Karpas-422 (cell line): Measurements from ENCODE around the gene ANKRD50. TPM values are rescaled to one million over a fixed set of nuclear protein-coding genes. Genes with fewer than 3 reads are reported as not detected.

Experiments used
- DNase-seq: peaks from one replicate; pipeline ENCODE4 v3.0.0-alpha.2; 2015
- H2AFZ ChIP-seq: fragments of 200-600 bp; sonication (generic); 2 replicates; pipeline ENCODE4 v1.6.1; 2014; ENCODE audit warnings: antibody characterized with exemption, low read length, mixed read lengths
- H3K27ac ChIP-seq: fragments of 200-600 bp; sonication (generic); 2 replicates; pipeline ENCODE4 v1.5.1; 2014; ENCODE audit warnings: mild to moderate bottlenecking, low read length, moderate library complexity
- H3K27me3 ChIP-seq: fragments of 200-600 bp; sonication (generic); 2 replicates; pipeline ENCODE4 v1.6.1; 2014; ENCODE audit warnings: low read length, mixed read lengths
- H3K36me3 ChIP-seq: fragments of 200-600 bp; sonication (generic); 2 replicates; pipeline ENCODE4 v1.6.1; 2014; ENCODE audit warnings: low read length, mixed read lengths; ENCODE audit not compliant: insufficient read depth
- H3K4me1 ChIP-seq: fragments of 200-600 bp; sonication (generic); 2 replicates; pipeline ENCODE4 v1.6.1; 2014; ENCODE audit warnings: mild to moderate bottlenecking, low read length, mixed read lengths
- H3K4me2 ChIP-seq: fragments of 200-600 bp; sonication (generic); 2 replicates; pipeline ENCODE4 v1.6.1; 2014; ENCODE audit warnings: low read length, low read depth, mild to moderate bottlenecking; ENCODE audit not compliant: poor library complexity, severe bottlenecking
- H3K4me3 ChIP-seq: fragments of 200-600 bp; sonication (generic); 2 replicates; pipeline ENCODE4 v1.5.1; 2014; ENCODE audit warnings: mild to moderate bottlenecking, antibody characterized with exemption, low read length, mixed read lengths
- H3K79me2 ChIP-seq: fragments of 200-600 bp; sonication (generic); 2 replicates; pipeline ENCODE4 v1.6.1; 2014; ENCODE audit warnings: mild to moderate bottlenecking, low read length, mixed read lengths
- H3K9ac ChIP-seq: fragments of 200-600 bp; sonication (generic); 2 replicates; pipeline ENCODE4 v1.6.0; 2014; ENCODE audit warnings: low read length
- H3K9me2 ChIP-seq: fragments of 200-600 bp; sonication (generic), shearing (Covaris generic); replicated peaks from 2 replicates; pipeline ENCODE4 v1.6.0; 2014; ENCODE audit warnings: mild to moderate bottlenecking, low read length, moderate library complexity; ENCODE audit not compliant: insufficient read depth
- H3K9me3 ChIP-seq: fragments of 300-700, 200-600 bp; sonication (generic); 2 replicates; pipeline ENCODE4 v1.6.1; 2014; ENCODE audit warnings: low read length, mixed read lengths
- H4K20me1 ChIP-seq: fragments of 200-600 bp; sonication (generic); 2 replicates; pipeline ENCODE4 v1.6.1; 2014; ENCODE audit warnings: mild to moderate bottlenecking, antibody characterized with exemption, low read length, low read depth; ENCODE audit not compliant: insufficient read depth
- total RNA-seq: library from RNA; depleted of rRNA; stranded (reverse); fragments of >200 nt; shearing (Covaris generic); gene quantifications from 2 replicates; pipeline ENCODE4 v1.2.3, GENCODE V29; 2014; ENCODE audit warnings: low replicate concordance; rRNA removed

The ANKRD50 gene, protein sequence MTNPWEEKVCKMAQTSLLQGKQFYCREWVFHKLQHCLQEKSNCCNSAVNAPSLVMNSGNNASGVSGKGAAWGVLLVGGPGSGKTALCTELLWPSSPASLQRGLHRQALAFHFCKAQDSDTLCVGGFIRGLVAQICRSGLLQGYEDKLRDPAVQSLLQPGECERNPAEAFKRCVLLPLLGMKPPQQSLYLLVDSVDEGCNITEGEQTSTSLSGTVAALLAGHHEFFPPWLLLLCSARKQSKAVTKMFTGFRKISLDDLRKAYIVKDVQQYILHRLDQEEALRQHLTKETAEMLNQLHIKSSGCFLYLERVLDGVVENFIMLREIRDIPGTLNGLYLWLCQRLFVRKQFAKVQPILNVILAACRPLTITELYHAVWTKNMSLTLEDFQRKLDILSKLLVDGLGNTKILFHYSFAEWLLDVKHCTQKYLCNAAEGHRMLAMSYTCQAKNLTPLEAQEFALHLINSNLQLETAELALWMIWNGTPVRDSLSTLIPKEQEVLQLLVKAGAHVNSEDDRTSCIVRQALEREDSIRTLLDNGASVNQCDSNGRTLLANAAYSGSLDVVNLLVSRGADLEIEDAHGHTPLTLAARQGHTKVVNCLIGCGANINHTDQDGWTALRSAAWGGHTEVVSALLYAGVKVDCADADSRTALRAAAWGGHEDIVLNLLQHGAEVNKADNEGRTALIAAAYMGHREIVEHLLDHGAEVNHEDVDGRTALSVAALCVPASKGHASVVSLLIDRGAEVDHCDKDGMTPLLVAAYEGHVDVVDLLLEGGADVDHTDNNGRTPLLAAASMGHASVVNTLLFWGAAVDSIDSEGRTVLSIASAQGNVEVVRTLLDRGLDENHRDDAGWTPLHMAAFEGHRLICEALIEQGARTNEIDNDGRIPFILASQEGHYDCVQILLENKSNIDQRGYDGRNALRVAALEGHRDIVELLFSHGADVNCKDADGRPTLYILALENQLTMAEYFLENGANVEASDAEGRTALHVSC (N-terminal part only)
- total RNA-seq = not detected in 2 replicates

DNA sequence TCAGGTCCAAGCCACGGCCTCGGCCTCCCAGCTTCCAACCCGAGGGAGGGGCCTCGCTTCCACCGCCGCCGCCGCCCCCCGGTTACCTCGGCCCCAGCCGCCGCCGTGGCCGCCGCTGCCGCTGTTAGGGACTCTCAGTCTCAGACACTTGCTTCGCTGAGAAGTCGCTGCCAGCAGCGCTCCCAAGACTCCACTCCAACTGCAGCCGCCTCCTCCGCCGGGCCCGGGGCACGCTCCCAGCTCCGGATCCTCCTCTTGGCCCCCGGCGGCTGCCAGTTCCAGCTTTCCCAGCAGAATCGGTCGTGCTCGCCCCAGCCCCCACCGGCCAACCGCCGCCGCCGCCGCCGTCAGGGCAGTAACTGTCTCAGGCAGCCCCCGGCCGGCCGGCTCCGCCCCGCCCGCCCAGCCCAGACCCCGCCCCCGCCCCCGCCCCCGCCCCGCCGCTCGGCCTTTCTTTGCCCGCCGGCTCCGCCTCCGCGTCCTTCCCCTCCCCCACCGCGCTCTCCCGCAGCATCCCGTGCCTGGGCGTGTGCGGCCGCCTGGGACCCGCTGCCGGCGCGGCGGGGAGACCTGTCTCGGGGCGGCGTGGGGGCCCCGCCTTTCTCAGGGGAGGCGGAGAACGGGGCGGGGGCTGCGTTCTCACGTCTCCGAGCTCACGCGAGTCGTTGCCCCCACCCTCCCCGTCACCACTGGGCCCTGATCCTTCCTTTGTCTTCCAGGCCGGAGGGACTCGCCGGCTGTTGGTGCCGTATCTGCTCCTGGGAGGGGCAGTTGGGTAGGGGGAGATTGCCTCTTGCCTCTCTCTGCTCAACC is at the start of gene ANKRD50:
Gene ANKRD50, minus strand, starts transcription at position 361 of the 813 bp plus-strand sequence. CDS start 2,221 bp downstream, outside the sequence.
- no peak for DNase-seq
- H3K79me2 ChIP-seq = no peaks in the 10 kb centered on the region
- peaks cover 6% of the 10 kb centered on the region for H3K9me3 ChIP-seq
- H3K4me1 ChIP-seq = no peaks in the 10 kb centered on the region
- no peaks in the 10 kb centered on the region for H3K27me3 ChIP-seq
- H3K9me2 ChIP-seq = no peaks in the 10 kb centered on the region
- H3K4me3 ChIP-seq = no peak within 1 kb of the TSS
- no peak within 1 kb of the TSS for H3K4me2 ChIP-seq
- no peak within 1 kb of the TSS for H3K27ac ChIP-seq
- H3K36me3 ChIP-seq = no peaks in the 10 kb centered on the region
- no peaks in the 10 kb centered on the region for H4K20me1 ChIP-seq
- no peak within 1 kb of the TSS for H3K9ac ChIP-seq
- H2AFZ ChIP-seq = no peak within 1 kb of the TSS

DNA sequence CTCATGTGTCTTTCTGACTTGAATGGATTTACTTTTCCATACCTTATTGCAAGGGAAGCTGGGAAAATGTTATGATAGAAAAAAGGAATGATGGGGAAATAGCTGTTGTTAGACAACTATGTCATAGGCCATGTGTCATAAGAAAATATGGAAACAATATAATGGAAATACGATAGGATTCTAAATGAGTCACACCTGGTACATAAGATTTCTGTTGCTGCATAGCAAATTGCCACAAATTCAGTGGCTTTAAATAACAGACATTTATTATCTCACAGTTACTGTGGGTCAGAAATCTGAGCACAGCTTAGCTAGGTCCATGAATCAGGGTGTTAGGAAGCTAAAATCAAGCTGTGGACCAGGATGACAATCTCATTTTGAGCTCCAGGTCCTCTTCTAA is 44.6 kb upstream of the ANKRD50 start:
- H3K27ac ChIP-seq = no peak overlapping the region
- H3K4me3 ChIP-seq = no peak overlapping the region
- H3K36me3 ChIP-seq = no peaks in the 10 kb centered on the region
- H4K20me1 ChIP-seq = no peaks in the 10 kb centered on the region
- H2AFZ ChIP-seq = no peak overlapping the region
- DNase-seq = no peak
- H3K27me3 ChIP-seq = no peaks in the 10 kb centered on the region
- H3K9me2 ChIP-seq = no peaks in the 10 kb centered on the region
- H3K4me2 ChIP-seq = no peak overlapping the region
- H3K9ac ChIP-seq = no peak overlapping the region
- H3K9me3 ChIP-seq = peaks cover 8% of the 10 kb centered on the region
- H3K79me2 ChIP-seq = no peaks in the 10 kb centered on the region
- H3K4me1 ChIP-seq = no peaks in the 10 kb centered on the region

DNA sequence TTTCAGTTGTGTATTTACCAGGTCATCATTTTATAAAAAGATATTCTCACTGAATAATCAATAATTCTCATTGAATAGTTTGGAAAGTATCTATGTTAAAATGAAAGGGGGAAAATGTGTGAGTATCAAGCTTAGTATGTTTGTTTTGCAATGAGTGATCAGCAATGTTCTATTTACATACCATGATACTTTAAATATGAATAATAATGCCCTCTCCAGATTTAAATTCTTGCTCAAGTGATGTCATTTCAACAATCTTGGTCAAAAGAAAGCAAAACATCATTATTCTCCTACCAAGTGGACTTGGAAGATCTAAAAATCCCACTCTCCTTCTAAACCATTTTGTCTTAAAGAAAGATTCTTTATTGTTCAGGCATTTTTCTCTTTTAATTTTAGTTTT is 42.1 kb upstream of the ANKRD50 start:
- H3K4me2 ChIP-seq = no peak overlapping the region
- H3K4me1 ChIP-seq = no peaks in the 10 kb centered on the region
- H3K9ac ChIP-seq = no peak overlapping the region
- no peak overlapping the region for H3K4me3 ChIP-seq
- no peaks in the 10 kb centered on the region for H3K27me3 ChIP-seq
- no peaks in the 10 kb centered on the region for H3K36me3 ChIP-seq
- peaks cover 5% of the 10 kb centered on the region; the same call in 1 of the 2 replicates for H3K9me3 ChIP-seq
- no peak overlapping the region for H3K27ac ChIP-seq
- no peak overlapping the region for H2AFZ ChIP-seq
- no peaks in the 10 kb centered on the region for H3K79me2 ChIP-seq
- no peaks in the 10 kb centered on the region for H3K9me2 ChIP-seq
- no peaks in the 10 kb centered on the region for H4K20me1 ChIP-seq
- DNase-seq = no peak

DNA sequence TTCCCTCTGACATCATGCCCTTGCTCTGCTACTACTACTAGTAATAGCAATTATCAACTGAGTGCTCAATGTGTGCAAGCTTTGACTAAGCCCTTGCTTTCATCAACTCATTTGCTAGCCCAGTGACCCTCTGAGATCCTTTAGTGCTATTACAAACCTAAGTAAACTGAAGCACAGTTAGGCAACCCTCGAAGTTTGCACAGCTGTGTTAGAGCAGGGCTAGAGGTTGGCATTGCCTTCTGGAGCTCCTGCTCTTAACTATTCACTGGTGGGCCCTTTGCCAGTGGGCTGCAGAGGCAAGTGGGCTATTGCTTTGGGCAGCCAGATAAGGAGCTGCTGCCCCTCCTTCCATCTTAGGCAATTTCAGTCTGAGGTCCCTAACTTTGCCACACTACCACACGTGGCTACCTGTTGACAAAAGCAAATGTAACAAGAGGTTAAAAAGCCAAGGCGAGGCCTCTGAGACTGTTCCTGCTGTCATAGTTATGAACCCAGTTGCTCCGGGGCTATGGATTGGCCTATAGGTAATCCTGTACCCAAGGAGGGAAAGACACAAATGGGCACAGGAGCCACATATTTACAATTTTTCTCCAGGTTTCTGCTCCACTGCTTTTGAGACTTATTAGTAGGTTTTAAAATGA is 41.5 kb upstream of the ANKRD50 start:
- Histone ChIP-seq H3K4me3 (no peak overlapping the region), H3K9me2 (no peaks in the 10 kb centered on the region), H3K9me3 (peaks cover 3% of the 10 kb centered on the region; the same call in 1 of the 2 replicates), H3K36me3 (no peaks in the 10 kb centered on the region), H3K27me3 (no peaks in the 10 kb centered on the region), H3K4me2 (no peak overlapping the region), H3K9ac (no peak overlapping the region), H4K20me1 (no peaks in the 10 kb centered on the region), H2AFZ (no peak overlapping the region), H3K4me1 (no peaks in the 10 kb centered on the region), H3K27ac (no peak overlapping the region), H3K79me2 (no peaks in the 10 kb centered on the region)
- no peak for DNase-seq

DNA sequence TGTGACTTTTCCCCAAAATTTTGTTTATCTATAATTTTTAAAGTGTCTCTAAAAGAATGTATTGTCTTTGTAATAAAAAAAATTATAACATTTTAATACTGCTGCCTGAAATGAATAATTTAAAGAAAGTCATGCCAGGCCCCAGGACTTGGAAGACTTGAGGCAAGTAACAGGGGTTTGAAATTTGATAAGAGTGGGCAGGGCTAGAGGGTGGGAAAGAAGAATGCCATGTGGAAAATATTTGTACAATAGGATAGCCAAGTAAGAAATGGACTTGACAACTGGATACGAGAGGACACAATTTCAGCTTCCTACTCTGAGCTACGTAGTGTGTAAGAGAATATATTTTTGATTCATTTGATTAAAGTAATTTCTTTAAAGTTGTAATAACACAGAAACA is 36.9 kb upstream of the ANKRD50 start:
- Histone ChIP-seq H3K4me1 (no peaks in the 10 kb centered on the region), H3K9me2 (no peaks in the 10 kb centered on the region), H2AFZ (no peak overlapping the region), H3K9me3 (no peaks in the 10 kb centered on the region; the same call in 1 of the 2 replicates), H3K27ac (no peak overlapping the region), H3K4me3 (no peak overlapping the region), H3K4me2 (no peak overlapping the region), H3K27me3 (no peaks in the 10 kb centered on the region), H3K79me2 (no peaks in the 10 kb centered on the region), H3K9ac (no peak overlapping the region), H3K36me3 (no peaks in the 10 kb centered on the region), H4K20me1 (no peaks in the 10 kb centered on the region)
- no peak for DNase-seq

DNA sequence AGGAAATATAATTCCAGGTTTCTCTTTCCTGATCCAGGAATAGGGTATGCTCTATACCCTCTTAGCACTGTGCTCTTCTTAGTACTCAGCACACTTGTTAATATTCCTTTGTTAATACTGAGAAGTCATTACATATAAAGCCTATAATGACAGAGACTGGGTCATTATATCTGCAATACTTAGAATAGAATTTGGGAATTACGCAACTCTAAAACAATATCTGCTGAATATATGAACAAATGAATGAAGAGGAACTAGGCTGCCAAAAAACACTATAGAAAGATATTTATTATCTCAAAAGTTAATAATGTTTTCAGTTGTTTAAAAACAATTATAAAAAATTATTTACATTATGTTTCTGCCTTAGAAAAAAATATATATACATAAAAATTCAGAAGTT is 36.4 kb upstream of the ANKRD50 start:
- H3K79me2 ChIP-seq = no peaks in the 10 kb centered on the region
- no peaks in the 10 kb centered on the region; the same call in 1 of the 2 replicates for H3K9me3 ChIP-seq
- no peak overlapping the region for H3K9ac ChIP-seq
- H3K4me2 ChIP-seq = no peak overlapping the region
- no peaks in the 10 kb centered on the region for H3K36me3 ChIP-seq
- H3K27me3 ChIP-seq = no peaks in the 10 kb centered on the region
- no peak overlapping the region for H3K4me3 ChIP-seq
- DNase-seq = no peak
- H4K20me1 ChIP-seq = no peaks in the 10 kb centered on the region
- no peaks in the 10 kb centered on the region for H3K4me1 ChIP-seq
- H2AFZ ChIP-seq = no peak overlapping the region
- H3K9me2 ChIP-seq = no peaks in the 10 kb centered on the region
- H3K27ac ChIP-seq = no peak overlapping the region

DNA sequence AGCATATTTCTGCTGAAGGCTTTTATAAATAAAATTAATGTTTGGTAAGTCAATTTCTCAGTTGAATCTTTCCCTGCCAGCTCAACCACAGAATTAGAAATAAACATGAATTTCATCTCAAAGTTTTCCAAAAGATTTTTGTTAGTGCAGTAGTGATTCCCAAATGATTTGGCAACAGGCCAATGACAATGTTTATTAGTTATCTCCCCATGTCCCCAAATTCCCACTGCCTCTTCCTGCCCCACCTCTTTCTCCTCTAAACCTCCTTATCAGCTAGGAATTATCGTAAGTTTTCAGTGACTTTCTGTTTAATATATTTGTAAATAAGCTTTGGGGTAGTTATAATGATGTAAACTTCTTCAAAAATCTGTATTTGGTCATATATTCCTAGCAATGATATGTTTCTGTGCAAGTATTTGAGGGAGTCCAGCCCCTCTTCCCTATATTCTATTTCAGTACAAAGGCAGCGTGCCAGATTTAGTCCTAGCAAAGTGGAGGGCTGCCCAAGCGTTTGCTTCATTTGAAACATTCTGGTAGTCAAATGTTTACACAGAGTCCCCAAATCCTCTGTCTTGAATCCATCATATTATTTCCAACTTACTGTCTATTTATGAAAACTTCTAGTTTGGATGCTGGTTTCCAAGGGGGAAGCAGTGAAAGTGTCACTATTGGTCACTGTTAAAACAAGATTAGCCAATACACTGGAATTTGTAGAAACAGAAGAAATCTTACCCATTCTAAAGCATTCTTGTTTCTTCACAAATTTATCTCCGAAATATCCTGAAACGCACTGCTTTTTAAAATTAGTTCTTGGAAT is 33.7 kb upstream of the ANKRD50 start:
- Histone ChIP-seq H2AFZ (no peak overlapping the region), H3K4me2 (no peak overlapping the region), H3K36me3 (no peaks in the 10 kb centered on the region)

More for the DNA sequence above, 33.7 kb upstream of the ANKRD50 start:
- Histone ChIP-seq H3K9me3 (no peaks in the 10 kb centered on the region), H3K9ac (no peak overlapping the region), H3K27me3 (no peaks in the 10 kb centered on the region), H3K27ac (no peak overlapping the region), H4K20me1 (no peaks in the 10 kb centered on the region), H3K9me2 (no peaks in the 10 kb centered on the region), H3K79me2 (no peaks in the 10 kb centered on the region), H3K4me1 (no peaks in the 10 kb centered on the region), H3K4me3 (no peak overlapping the region)
- DNase-seq = no peak
